Measurements from ENCODE around the gene STPG1.

The STPG1 gene

DNA sequence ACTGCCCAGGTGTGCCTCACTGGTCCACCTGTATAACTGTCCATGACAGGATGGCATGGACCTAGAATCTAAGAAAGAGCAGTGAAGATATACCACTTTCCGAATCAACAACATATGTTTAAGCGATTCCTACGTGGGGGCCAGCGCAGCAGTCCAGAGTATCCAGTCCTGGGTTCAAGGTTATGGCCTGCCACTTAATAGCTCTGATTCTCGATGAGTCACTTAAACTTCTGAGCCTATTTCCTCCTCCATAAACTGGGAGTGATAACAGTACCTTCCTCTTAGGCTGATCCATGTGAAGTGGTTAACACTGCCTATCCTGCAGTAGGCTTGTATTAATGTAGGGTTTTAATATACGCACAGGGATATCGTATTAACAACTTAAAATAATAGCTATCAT, 2.8 kb downstream of the STPG1 start:
- no peak overlapping the region for H3K9ac ChIP-seq (ENCODE audit: low read length)
- no peak overlapping the region for H3K4me3 ChIP-seq (ENCODE audit: low read length)
- peaks cover 5% of the 10 kb centered on the region for H3F3A ChIP-seq (ENCODE audit: insufficient read depth, low read length)
- DNase-seq = no peak
- no peak overlapping the region for H2AFZ ChIP-seq (ENCODE audit: low read length)
- H4K20me1 ChIP-seq (ENCODE audit: insufficient read depth, low read length) = no peaks in the 10 kb centered on the region
- no peak for TF ChIP-seq EZH2phosphoT487 (IDR thresholded peaks at IDR 0.05; ENCODE audit: low read length)
- TF ChIP-seq EZH2 (optimal IDR thresholded peaks at IDR 0.05; ENCODE audit: low read depth, low read length) = no peak
- H3K4me1 ChIP-seq (ENCODE audit: low read length) = peaks cover 9% of the 10 kb centered on the region
- no peaks in the 10 kb centered on the region for H3K27me3 ChIP-seq (replicated peaks; ENCODE audit: insufficient read depth, low read length)
- H3K4me2 ChIP-seq (ENCODE audit: low read depth, low read length) = no peak overlapping the region
- H3K27ac ChIP-seq (ENCODE audit: low read length) = no peak overlapping the region
- H3K9me3 ChIP-seq (replicated peaks; ENCODE audit: insufficient read depth, low read length) = no peaks in the 10 kb centered on the region
- H3K36me3 ChIP-seq (replicated peaks; ENCODE audit: insufficient read depth, low read length) = no peaks in the 10 kb centered on the region
- peaks cover 1% of the 10 kb centered on the region for H3K79me2 ChIP-seq (ENCODE audit: low read length)
- H3K9me2 ChIP-seq (replicated peaks; ENCODE audit: insufficient read depth, low read length) = no peaks in the 10 kb centered on the region

- H3K27ac ChIP-seq (ENCODE audit: low read length) = no peak overlapping the region
- H4K20me1 ChIP-seq (ENCODE audit: insufficient read depth, low read length) = no peaks in the 10 kb centered on the region
- no peaks in the 10 kb centered on the region for H3K9me2 ChIP-seq (replicated peaks; ENCODE audit: insufficient read depth, low read length)
- H2AFZ ChIP-seq (ENCODE audit: low read length) = no peak overlapping the region
- no peaks in the 10 kb centered on the region for H3K79me2 ChIP-seq (ENCODE audit: low read length)
- H3K4me3 ChIP-seq (ENCODE audit: low read length) = no peak overlapping the region
- H3F3A ChIP-seq (ENCODE audit: insufficient read depth, low read length) = no peaks in the 10 kb centered on the region
- H3K9me3 ChIP-seq (replicated peaks; ENCODE audit: insufficient read depth, low read length) = no peaks in the 10 kb centered on the region
- H3K36me3 ChIP-seq (replicated peaks; ENCODE audit: insufficient read depth, low read length) = no peaks in the 10 kb centered on the region
- DNase-seq = no peak
- TF ChIP-seq, protein P1, sequence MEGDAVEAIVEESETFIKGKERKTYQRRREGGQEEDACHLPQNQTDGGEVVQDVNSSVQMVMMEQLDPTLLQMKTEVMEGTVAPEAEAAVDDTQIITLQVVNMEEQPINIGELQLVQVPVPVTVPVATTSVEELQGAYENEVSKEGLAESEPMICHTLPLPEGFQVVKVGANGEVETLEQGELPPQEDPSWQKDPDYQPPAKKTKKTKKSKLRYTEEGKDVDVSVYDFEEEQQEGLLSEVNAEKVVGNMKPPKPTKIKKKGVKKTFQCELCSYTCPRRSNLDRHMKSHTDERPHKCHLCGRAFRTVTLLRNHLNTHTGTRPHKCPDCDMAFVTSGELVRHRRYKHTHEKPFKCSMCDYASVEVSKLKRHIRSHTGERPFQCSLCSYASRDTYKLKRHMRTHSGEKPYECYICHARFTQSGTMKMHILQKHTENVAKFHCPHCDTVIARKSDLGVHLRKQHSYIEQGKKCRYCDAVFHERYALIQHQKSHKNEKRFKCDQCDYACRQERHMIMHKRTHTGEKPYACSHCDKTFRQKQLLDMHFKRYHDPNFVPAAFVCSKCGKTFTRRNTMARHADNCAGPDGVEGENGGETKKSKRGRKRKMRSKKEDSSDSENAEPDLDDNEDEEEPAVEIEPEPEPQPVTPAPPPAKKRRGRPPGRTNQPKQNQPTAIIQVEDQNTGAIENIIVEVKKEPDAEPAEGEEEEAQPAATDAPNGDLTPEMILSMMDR (IDR thresholded peaks at IDR 0.05; ENCODE audit: low read length) = no peak
- TF ChIP-seq EZH2phosphoT487 (IDR thresholded peaks at IDR 0.05; ENCODE audit: low read length) (no peak), EZH2 (optimal IDR thresholded peaks at IDR 0.05; ENCODE audit: low read depth, low read length) (no peak)
- H3K4me1 ChIP-seq (ENCODE audit: low read length) = peaks cover 4% of the 10 kb centered on the region; the same call in 1 of the 2 replicates
- H3K4me2 ChIP-seq (ENCODE audit: low read depth, low read length) = no peak overlapping the region
- no peaks in the 10 kb centered on the region for H3K27me3 ChIP-seq (replicated peaks; ENCODE audit: insufficient read depth, low read length)
- H3K9ac ChIP-seq (ENCODE audit: low read length) = no peak overlapping the region
These were observed 4.0 kb downstream of the STPG1 start for GRCh38 chr1:24409535-24409934.

DNA sequence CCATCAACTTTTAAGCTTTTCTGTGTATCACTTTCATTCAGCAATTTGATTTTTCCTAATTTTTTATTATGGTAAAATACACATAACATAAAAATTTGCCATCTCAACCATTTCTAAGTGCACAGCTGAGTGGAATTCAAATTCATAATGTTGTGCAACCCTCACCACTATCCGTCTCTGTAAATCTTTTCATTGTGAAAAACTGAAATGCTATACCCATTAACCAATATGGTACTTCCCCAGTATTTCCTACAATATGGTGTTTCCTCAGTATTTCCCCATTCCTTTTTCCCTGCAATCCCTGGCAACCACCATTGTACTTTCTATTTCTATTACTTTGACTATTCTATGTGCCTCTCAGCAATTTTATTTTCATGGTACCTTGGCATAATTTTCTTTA, 6.8 kb downstream of the STPG1 start:
- no peaks in the 10 kb centered on the region for H3K9me3 ChIP-seq (replicated peaks; ENCODE audit: insufficient read depth, low read length)
- no peak overlapping the region for H3K9ac ChIP-seq (ENCODE audit: low read length)
- no peak overlapping the region for H3K27ac ChIP-seq (ENCODE audit: low read length)
- H3K36me3 ChIP-seq (replicated peaks; ENCODE audit: insufficient read depth, low read length) = no peaks in the 10 kb centered on the region
- H3K79me2 ChIP-seq (ENCODE audit: low read length) = no peaks in the 10 kb centered on the region
- H3K27me3 ChIP-seq (replicated peaks; ENCODE audit: insufficient read depth, low read length) = no peaks in the 10 kb centered on the region
- H2AFZ ChIP-seq (ENCODE audit: low read length) = no peak overlapping the region
- no peak overlapping the region for H3K4me2 ChIP-seq (ENCODE audit: low read depth, low read length)
- H3K9me2 ChIP-seq (replicated peaks; ENCODE audit: insufficient read depth, low read length) = no peaks in the 10 kb centered on the region
- H4K20me1 ChIP-seq (ENCODE audit: insufficient read depth, low read length) = no peaks in the 10 kb centered on the region
- H3F3A ChIP-seq (ENCODE audit: insufficient read depth, low read length) = no peaks in the 10 kb centered on the region
- no peaks in the 10 kb centered on the region for H3K4me1 ChIP-seq (ENCODE audit: low read length)
- DNase-seq = no peak
- H3K4me3 ChIP-seq (ENCODE audit: low read length) = no peak overlapping the region
- TF ChIP-seq EZH2 (optimal IDR thresholded peaks at IDR 0.05; ENCODE audit: low read depth, low read length) (no peak), EZH2phosphoT487 (IDR thresholded peaks at IDR 0.05; ENCODE audit: low read length) (no peak)
- TF ChIP-seq, protein P1 (IDR thresholded peaks at IDR 0.05; ENCODE audit: low read length) = no peak

DNA sequence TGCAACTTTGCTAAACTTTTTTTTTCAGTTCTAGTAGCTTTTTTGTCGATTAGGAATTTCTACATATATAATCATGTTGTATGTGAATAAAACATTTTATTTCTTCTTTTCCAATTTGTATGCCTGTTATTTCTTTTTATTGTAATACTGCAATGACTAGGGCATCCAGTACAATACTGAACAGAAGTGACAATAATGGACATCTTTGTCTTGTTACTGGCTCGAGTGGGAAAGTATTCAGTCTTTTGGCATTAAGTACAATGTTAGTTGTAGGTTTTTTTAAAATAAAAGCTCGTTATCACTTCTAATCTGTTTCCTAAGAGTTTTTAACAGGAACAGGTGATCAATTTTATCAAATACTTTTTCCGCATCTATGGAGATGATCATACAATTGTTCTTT, 9.8 kb downstream of the STPG1 start:
- Histone ChIP-seq H3K9me3 (replicated peaks; ENCODE audit: insufficient read depth, low read length) (no peaks in the 10 kb centered on the region), H3K4me1 (ENCODE audit: low read length) (no peaks in the 10 kb centered on the region), H3K79me2 (ENCODE audit: low read length) (no peaks in the 10 kb centered on the region), H3K9me2 (replicated peaks; ENCODE audit: insufficient read depth, low read length) (no peaks in the 10 kb centered on the region), H3F3A (ENCODE audit: insufficient read depth, low read length) (no peaks in the 10 kb centered on the region), H3K27ac (ENCODE audit: low read length) (no peak overlapping the region), H2AFZ (ENCODE audit: low read length) (no peak overlapping the region), H3K4me2 (ENCODE audit: low read depth, low read length) (no peak overlapping the region), H3K27me3 (replicated peaks; ENCODE audit: insufficient read depth, low read length) (no peaks in the 10 kb centered on the region), H4K20me1 (ENCODE audit: insufficient read depth, low read length) (no peaks in the 10 kb centered on the region), H3K36me3 (replicated peaks; ENCODE audit: insufficient read depth, low read length) (no peaks in the 10 kb centered on the region), H3K4me3 (ENCODE audit: low read length) (no peak overlapping the region), H3K9ac (ENCODE audit: low read length) (no peak overlapping the region)
- DNase-seq = no peak
- TF ChIP-seq EZH2 (optimal IDR thresholded peaks at IDR 0.05; ENCODE audit: low read depth, low read length) = no peak
- TF ChIP-seq EZH2phosphoT487 (IDR thresholded peaks at IDR 0.05; ENCODE audit: low read length) = no peak
- TF ChIP-seq, protein P1 (IDR thresholded peaks at IDR 0.05; ENCODE audit: low read length) = no peak
